CD4-positive, CD25-positive, alpha-beta regulatory T cell (primary cell): ENCODE data around the gene FREM1. TPM values are rescaled to one million over a fixed set of nuclear protein-coding genes. Genes with fewer than 3 reads are reported as not detected.

Experiments used
- ATAC-seq, 2 donors: fragments of 150-1000 bp; cut with Tn5 transposase; one replicate each; pipeline ENCODE4 v1.10.0; 2021; ENCODE audit warnings: low read depth in 2 of 2, moderate number of reproducible peaks in 2 of 2, moderate library complexity in 1 of 2
- DNase-seq, 3 donors: peaks; one replicate each; pipeline versions ENCODE4 v3.0.0 to v3.0.0-alpha.2; 2012 to 2022; ENCODE audit warnings: mixed read lengths in 1 of 3
- H3K27ac ChIP-seq: one replicate; pipeline ENCODE4 v1.7.0; 2013; ENCODE audit warnings: mild to moderate bottlenecking, low read length; ENCODE audit not compliant: insufficient read depth, poor library complexity, severe bottlenecking
- H3K27me3 ChIP-seq: one replicate; pipeline ENCODE4 v1.7.0; 2013; ENCODE audit warnings: low read length; ENCODE audit not compliant: control insufficient read depth, insufficient read depth
- H3K36me3 ChIP-seq: one replicate; pipeline ENCODE4 v1.7.0; 2013; ENCODE audit warnings: mild to moderate bottlenecking, low read length, moderate library complexity; ENCODE audit not compliant: control insufficient read depth, insufficient read depth
- H3K4me1 ChIP-seq: 2 replicates; pipeline ENCODE4 v1.7.0; 2013; ENCODE audit warnings: mild to moderate bottlenecking, low read length; ENCODE audit not compliant: insufficient read depth, control insufficient read depth, poor library complexity, severe bottlenecking
- H3K4me3 ChIP-seq: one replicate; pipeline ENCODE4 v1.7.0; 2013; ENCODE audit warnings: low read depth, mild to moderate bottlenecking, low read length, moderate library complexity
- H3K9me3 ChIP-seq, 2 experiments: 1 replicate in 1 of 2; 2 replicates in 1 of 2; pipeline ENCODE4 v1.7.0; 2013; ENCODE audit warnings: low read length in 2 of 2, mild to moderate bottlenecking in 1 of 2, moderate library complexity in 1 of 2; ENCODE audit not compliant: control insufficient read depth in 2 of 2
- H3K27ac Mint-ChIP-seq, 3 donors: one replicate each; pipeline ENCODE4 v1.8.0; 2020 to 2022; ENCODE audit warnings: mild to moderate bottlenecking in 3 of 3, mixed read lengths in 3 of 3, moderate library complexity in 2 of 3
- H3K27me3 Mint-ChIP-seq: one replicate; pipeline ENCODE4 v1.8.0; 2022; ENCODE audit warnings: mild to moderate bottlenecking, mixed read lengths
- H3K36me3 Mint-ChIP-seq: one replicate; pipeline ENCODE4 v1.8.0; 2020; ENCODE audit warnings: mixed read lengths
- H3K4me1 Mint-ChIP-seq, 4 donors: one replicate each; pipeline ENCODE4 v1.8.0; 2020 to 2022; ENCODE audit warnings: mixed read lengths in 4 of 4, mild to moderate bottlenecking in 1 of 4
- H3K4me3 Mint-ChIP-seq, 4 donors: one replicate each; pipeline ENCODE4 v1.8.0; 2020 to 2022; ENCODE audit warnings: mild to moderate bottlenecking in 4 of 4, mixed read lengths in 4 of 4, moderate library complexity in 3 of 4
- H3K9me3 Mint-ChIP-seq, 7 donors: one replicate each; pipeline ENCODE4 v1.8.0; 2020 to 2022; ENCODE audit warnings: mixed read lengths in 7 of 7, mild to moderate bottlenecking in 3 of 7, moderate library complexity in 2 of 7
- polyA plus RNA-seq, 4 donors: library from polyadenylated mRNA; unstranded; fragments of 300-500 nt; fragmentation: Illumina TruSeq; gene quantifications; one replicate each; pipeline ENCODE4 v1.2.3, GENCODE V29; 2021
- total RNA-seq: library from RNA; stranded (reverse); gene quantifications from one replicate; pipeline ENCODE4 v1.2.3, GENCODE V29; 2022

Gene FREM1
- total and polyA plus RNA-seq, 5 donors from 2014 or later, result 0.67 TPM; not detected in 4

DNA sequence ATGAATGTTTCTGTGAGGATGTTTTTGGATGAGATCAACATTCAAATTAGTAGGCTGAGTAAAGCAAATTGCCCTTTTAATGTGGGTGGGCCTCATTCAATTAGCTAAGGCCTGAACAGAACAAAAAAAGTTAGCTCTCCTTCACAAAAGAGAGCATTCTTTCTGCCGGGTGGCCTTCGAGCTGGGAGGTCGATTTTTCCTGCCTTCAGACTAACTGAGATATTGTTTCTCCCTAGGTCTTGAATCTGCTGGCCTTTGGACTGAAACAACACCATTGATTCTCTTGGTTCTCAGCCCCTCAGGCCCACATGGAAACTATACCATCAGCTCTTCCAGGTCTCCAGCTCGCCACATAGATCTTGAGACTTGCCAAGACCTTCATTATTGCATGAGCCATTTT, 29.1 kb upstream of the FREM1 start:
- Mint-ChIP-seq H3K36me3 (no peaks in the 10 kb centered on the region), H3K4me1 (no peaks in the 10 kb centered on the region), H3K4me3 (no peak overlapping the region), H3K27ac (no peak overlapping the region), H3K27me3 (no peaks in the 10 kb centered on the region), H3K9me3 (peaks cover 0 to 2% (median 0%) of the 10 kb centered on the region in 7 donors)
- no peaks in the 10 kb centered on the region for H3K4me1 ChIP-seq
- H3K27ac ChIP-seq, result no peak overlapping the region
- no peaks in the 10 kb centered on the region for H3K36me3 ChIP-seq
- peaks cover 2% of the 10 kb centered on the region for H3K27me3 ChIP-seq
- DNase-seq, result no peak
- no peak for ATAC-seq
- no peak overlapping the region for H3K4me3 ChIP-seq
- no peaks in the 10 kb centered on the region for H3K9me3 ChIP-seq

DNA sequence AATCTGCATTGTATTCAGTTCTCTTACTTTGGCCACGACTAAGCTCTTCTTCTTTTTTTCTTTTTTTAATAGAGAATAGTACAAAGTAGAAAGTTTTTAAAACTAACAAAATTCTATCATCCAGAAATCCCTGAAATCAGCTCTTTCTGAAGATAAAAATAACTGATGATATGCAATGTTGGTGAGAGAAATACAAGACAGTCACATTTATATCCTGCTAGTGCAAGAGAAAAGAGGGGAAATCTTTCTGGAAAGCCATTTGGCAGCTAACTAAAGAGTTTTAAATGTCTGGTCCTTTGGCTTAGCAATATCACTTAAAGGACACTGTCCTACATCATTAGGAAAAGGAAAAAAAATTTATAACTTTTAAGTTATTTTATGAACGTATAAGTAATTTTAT, 27.0 kb upstream of the FREM1 start:
- H3K27me3 Mint-ChIP-seq, result no peaks in the 10 kb centered on the region
- H3K4me3 ChIP-seq, result no peak overlapping the region
- H3K27me3 ChIP-seq, result peaks cover 2% of the 10 kb centered on the region
- no peaks in the 10 kb centered on the region for H3K9me3 Mint-ChIP-seq
- H3K27ac ChIP-seq, result no peak overlapping the region
- H3K27ac Mint-ChIP-seq, result no peak overlapping the region
- ATAC-seq (no peak), DNase-seq (no peak)
- H3K4me3 Mint-ChIP-seq, result no peak overlapping the region
- no peaks in the 10 kb centered on the region for H3K4me1 Mint-ChIP-seq
- no peaks in the 10 kb centered on the region for H3K4me1 ChIP-seq
- no peaks in the 10 kb centered on the region for H3K36me3 Mint-ChIP-seq
- no peaks in the 10 kb centered on the region for H3K9me3 ChIP-seq
- H3K36me3 ChIP-seq, result no peaks in the 10 kb centered on the region

DNA sequence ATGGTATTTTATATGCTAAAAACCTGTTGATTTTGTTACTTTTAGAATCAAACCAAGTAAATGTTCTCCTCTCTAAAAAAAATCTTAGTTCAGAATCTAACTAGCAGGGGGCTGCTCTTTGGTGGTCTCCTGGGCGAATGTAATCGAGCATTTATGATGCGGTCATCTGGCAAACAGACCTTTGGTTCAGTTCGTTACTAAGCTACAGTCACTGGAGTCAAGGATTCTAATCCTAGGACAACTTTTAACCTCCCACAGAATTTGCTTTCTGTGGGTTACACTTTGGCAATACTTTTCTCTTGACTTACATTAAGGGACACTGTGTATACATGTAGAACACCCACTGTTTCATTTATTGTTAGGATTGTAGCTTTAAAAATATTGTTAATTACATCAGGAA, 26.3 kb upstream of the FREM1 start:
- Mint-ChIP-seq H3K27me3 (no peaks in the 10 kb centered on the region), H3K27ac (no peak overlapping the region), H3K36me3 (no peaks in the 10 kb centered on the region), H3K9me3 (no peaks in the 10 kb centered on the region), H3K4me1 (no peaks in the 10 kb centered on the region), H3K4me3 (no peak overlapping the region)
- H3K36me3 ChIP-seq, result no peaks in the 10 kb centered on the region
- H3K27me3 ChIP-seq, result peaks cover 2% of the 10 kb centered on the region
- no peaks in the 10 kb centered on the region for H3K9me3 ChIP-seq
- ATAC-seq (no peak), DNase-seq (no peak)
- no peaks in the 10 kb centered on the region for H3K4me1 ChIP-seq
- no peak overlapping the region for H3K27ac ChIP-seq
- no peak overlapping the region for H3K4me3 ChIP-seq

DNA sequence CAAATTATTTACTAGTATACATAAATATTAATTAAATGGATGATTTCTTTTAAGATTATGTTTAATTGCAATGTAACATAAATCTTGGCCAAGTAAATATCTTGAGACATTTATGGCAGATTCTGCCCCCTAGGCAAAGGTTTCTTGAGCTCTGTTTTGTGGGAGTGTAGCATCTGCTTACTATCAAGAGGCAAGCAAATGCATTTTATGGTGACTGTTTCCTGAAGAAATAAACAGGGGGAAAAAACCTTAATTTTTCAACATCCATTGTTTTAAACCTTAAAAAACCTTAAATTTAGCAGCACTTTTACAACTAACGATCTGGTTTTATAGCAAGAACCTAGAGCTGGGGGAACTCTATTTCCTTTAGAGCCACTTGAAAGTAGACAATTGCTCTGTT, 25.7 kb upstream of the FREM1 start:
- H3K9me3 ChIP-seq, result no peaks in the 10 kb centered on the region
- H3K27ac ChIP-seq, result no peak overlapping the region
- DNase-seq, result no peak
- H3K36me3 ChIP-seq, result no peaks in the 10 kb centered on the region
- H3K4me3 ChIP-seq, result no peak overlapping the region
- Mint-ChIP-seq H3K36me3 (no peaks in the 10 kb centered on the region), H3K27ac (no peak overlapping the region), H3K9me3 (no peaks in the 10 kb centered on the region), H3K4me3 (no peak overlapping the region), H3K4me1 (no peaks in the 10 kb centered on the region), H3K27me3 (no peaks in the 10 kb centered on the region)
- no peak for ATAC-seq
- no peaks in the 10 kb centered on the region for H3K27me3 ChIP-seq
- no peaks in the 10 kb centered on the region for H3K4me1 ChIP-seq

DNA sequence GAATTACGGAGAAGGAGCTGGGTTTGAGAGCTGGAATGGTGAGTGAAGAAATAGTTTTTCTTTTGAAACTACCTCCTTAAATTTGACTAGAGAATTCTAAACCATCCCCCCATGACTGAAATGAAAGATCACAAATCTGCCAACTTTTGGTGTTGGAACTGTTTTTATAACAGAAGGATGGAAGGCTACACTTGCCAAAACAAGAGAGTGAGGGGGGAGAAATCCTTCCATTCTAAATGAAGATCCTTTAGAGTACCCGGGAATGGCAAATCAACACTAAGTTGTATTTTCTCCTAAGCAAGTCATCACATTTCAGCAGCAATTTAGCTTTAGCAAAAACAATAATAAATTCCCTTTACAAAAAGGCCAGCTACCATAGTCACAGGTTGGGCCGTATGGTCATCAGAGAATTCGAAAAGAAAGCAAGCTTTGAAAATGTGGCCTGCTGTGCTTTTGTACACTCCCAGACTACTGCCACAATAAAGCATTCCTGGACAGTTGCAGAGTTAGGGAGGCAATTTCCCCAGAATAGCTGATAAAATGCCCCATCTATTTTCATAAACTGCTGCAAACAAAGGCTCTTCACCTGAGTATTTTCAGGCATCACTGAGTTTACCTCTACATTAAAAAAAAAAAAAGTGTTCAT, 25.0 kb upstream of the FREM1 start:
- no peak overlapping the region for H3K4me3 ChIP-seq
- no peaks in the 10 kb centered on the region for H3K4me1 Mint-ChIP-seq
- ATAC-seq (no peak), DNase-seq (no peak)
- H3K27me3 Mint-ChIP-seq, result no peaks in the 10 kb centered on the region
- no peaks in the 10 kb centered on the region for H3K36me3 Mint-ChIP-seq
- no peaks in the 10 kb centered on the region for H3K9me3 Mint-ChIP-seq
- H3K27ac ChIP-seq, result no peak overlapping the region
- H3K4me3 Mint-ChIP-seq, result no peak overlapping the region
- no peaks in the 10 kb centered on the region for H3K4me1 ChIP-seq
- no peak overlapping the region for H3K27ac Mint-ChIP-seq
- no peaks in the 10 kb centered on the region for H3K36me3 ChIP-seq
- H3K27me3 ChIP-seq, result no peaks in the 10 kb centered on the region
- no peaks in the 10 kb centered on the region for H3K9me3 ChIP-seq

DNA sequence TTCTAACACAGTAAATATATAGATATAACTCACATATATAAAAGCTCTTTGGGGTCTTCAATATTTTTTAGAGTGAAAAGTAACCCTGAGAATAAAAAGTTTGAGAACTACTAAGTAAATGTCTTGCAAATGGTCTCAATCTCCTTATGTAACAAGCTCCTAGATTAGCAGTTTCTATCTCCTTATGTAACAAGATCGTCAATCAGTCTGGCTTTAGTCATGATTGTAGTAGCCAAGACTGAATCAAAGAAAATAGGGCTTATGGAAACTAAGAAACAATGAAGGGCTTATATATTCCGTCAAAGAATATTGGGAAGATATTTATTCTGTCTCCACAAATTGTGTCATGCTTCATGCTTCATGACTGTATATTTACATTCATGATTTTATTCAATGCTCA, 22.4 kb upstream of the FREM1 start:
- no peaks in the 10 kb centered on the region for H3K36me3 ChIP-seq
- H3K4me3 Mint-ChIP-seq, result no peak overlapping the region
- no peaks in the 10 kb centered on the region for H3K4me1 Mint-ChIP-seq
- no peak for ATAC-seq
- no peak for DNase-seq
- H3K36me3 Mint-ChIP-seq, result no peaks in the 10 kb centered on the region
- no peaks in the 10 kb centered on the region for H3K4me1 ChIP-seq
- no peaks in the 10 kb centered on the region for H3K9me3 ChIP-seq
- no peak overlapping the region for H3K4me3 ChIP-seq
- H3K27me3 Mint-ChIP-seq, result no peaks in the 10 kb centered on the region
- H3K27ac Mint-ChIP-seq, result no peak overlapping the region
- no peak overlapping the region for H3K27ac ChIP-seq
- no peaks in the 10 kb centered on the region for H3K9me3 Mint-ChIP-seq
- H3K27me3 ChIP-seq, result no peaks in the 10 kb centered on the region

DNA sequence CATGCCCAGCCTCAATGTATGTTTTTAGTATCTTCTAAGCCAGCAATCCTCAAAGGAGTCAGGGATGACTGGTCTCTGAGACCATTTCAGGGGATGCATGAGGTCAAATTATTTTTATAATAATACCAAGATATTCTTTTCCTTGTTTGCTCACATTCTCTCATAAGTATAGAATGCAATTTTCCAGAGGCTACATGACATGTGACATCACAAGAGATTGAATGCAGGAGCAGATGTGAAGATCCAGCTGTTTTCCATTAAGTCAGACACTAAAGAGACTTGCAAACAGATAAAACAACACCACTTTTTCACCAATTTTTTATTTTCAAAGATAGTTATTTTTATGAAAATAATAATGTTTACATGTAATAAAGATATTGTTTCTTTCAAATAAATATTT, 22.0 kb upstream of the FREM1 start:
- H3K9me3 ChIP-seq, result no peaks in the 10 kb centered on the region
- ATAC-seq (no peak), DNase-seq (no peak)
- H3K27ac Mint-ChIP-seq, result no peak overlapping the region
- H3K36me3 Mint-ChIP-seq, result no peaks in the 10 kb centered on the region
- H3K4me1 Mint-ChIP-seq, result no peaks in the 10 kb centered on the region
- no peaks in the 10 kb centered on the region for H3K27me3 ChIP-seq
- H3K27ac ChIP-seq, result no peak overlapping the region
- H3K4me3 ChIP-seq, result no peak overlapping the region
- H3K4me3 Mint-ChIP-seq, result no peak overlapping the region
- H3K9me3 Mint-ChIP-seq, result no peaks in the 10 kb centered on the region
- no peaks in the 10 kb centered on the region for H3K36me3 ChIP-seq
- no peaks in the 10 kb centered on the region for H3K4me1 ChIP-seq
- H3K27me3 Mint-ChIP-seq, result no peaks in the 10 kb centered on the region

DNA sequence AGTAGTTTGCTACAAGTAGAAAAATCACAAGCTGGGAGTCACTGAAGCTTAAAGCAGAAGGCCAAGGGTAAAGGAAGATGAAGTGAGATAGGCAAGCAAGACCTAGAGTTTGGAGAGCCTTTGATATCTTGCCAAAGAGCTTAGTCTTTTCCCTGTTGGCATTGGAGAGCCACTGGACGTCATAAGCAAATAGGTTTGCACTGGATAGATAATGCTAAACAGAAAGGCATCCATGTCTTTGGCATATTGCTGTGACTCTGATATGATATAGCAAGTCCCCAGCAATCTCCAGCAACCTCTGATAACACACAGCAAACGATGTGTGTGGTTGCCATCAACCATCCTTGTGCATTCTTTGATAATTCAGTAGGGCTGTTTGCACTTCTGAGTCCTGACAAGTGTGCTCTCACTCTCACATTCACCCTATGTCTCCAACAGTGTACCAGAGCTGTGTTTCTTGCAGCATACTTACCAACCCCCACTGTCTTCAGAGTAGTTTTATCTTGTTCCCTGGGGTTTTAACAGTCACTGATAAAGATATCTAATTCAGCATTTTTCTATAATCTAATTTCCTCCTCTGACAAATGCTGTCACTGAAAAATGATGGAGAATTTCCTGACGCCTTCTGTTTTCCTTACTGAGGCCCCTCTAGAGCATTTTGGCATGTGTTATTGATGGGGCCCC, 16.9 kb upstream of the FREM1 start:
- Mint-ChIP-seq H3K36me3 (no peaks in the 10 kb centered on the region), H3K4me3 (no peak overlapping the region), H3K9me3 (peaks cover 0 to 2% (median 0%) of the 10 kb centered on the region in 7 donors), H3K27ac (no peak overlapping the region), H3K27me3 (peaks cover 4% of the 10 kb centered on the region), H3K4me1 (peaks cover 0 to 2% (median 0%) of the 10 kb centered on the region in 4 donors)
- Histone ChIP-seq H3K27me3 (no peaks in the 10 kb centered on the region), H3K4me1 (no peaks in the 10 kb centered on the region), H3K9me3 (no peaks in the 10 kb centered on the region), H3K4me3 (no peak overlapping the region), H3K36me3 (no peaks in the 10 kb centered on the region), H3K27ac (no peak overlapping the region)
- DNase-seq (no peak), ATAC-seq (no peak)
